Hepatocyte (in vitro differentiated cells): Measurements from ENCODE around the gene SP100.

Experiments used
- CTCF ChIP-seq: fragments of 200-600 bp; sonication (generic); IDR thresholded peaks from 2 replicates; pipeline ENCODE4 v1.5.1; 2016; ENCODE audit warnings: antibody characterized with exemption, mild to moderate bottlenecking; ENCODE audit not compliant: poor library complexity
- EZH2 ChIP-seq: fragments of 200-600 bp; sonication (generic); IDR thresholded peaks from 2 replicates; pipeline ENCODE4 v1.6.1; 2016; ENCODE audit warnings: antibody characterized with exemption, mild to moderate bottlenecking, borderline replicate concordance

GRCh38 chr2:230418341-230419016 is 2.5 kb downstream of the SP100 start:
- TF ChIP-seq EZH2 (no peak), CTCF (no peak)
